ENCODE results near the gene ZNF750. TPM values are rescaled to one million over a fixed set of nuclear protein-coding genes. Genes with fewer than 3 reads are reported as not detected.

The ZNF750 gene
- total RNA-seq, result not detected

- no peak for TF ChIP-seq CTCF (IDR thresholded peaks at IDR 0.05; ENCODE audit: low read depth)
Measured at GRCh38 chr17:82839617-82840292, at the start of gene ZNF750. TSS of gene ZNF750 (minus strand) at chr17:82840022. CDS start at chr17:82832454, 7,568 bp downstream.

GRCh38 chr17:82888583-82889495 is 49.0 kb upstream of the ZNF750 start:
- TF ChIP-seq CTCF (IDR thresholded peaks at IDR 0.05; ENCODE audit: low read depth), result no peak

GRCh38 chr17:82887255-82888164 is 47.7 kb upstream of the ZNF750 start:
- no peak for TF ChIP-seq CTCF (IDR thresholded peaks at IDR 0.05; ENCODE audit: low read depth)

GRCh38 chr17:82884970-82885353 is 45.1 kb upstream of the ZNF750 start:
- TF ChIP-seq CTCF (IDR thresholded peaks at IDR 0.05; ENCODE audit: low read depth), result no peak

- no peak for TF ChIP-seq CTCF (IDR thresholded peaks at IDR 0.05; ENCODE audit: low read depth)
Measured at GRCh38 chr17:82884341-82884969, 44.6 kb upstream of the ZNF750 start.

GRCh38 chr17:82883419-82884031 is 43.7 kb upstream of the ZNF750 start:
- TF ChIP-seq CTCF (IDR thresholded peaks at IDR 0.05; ENCODE audit: low read depth), result no peak
